WTC11 (cell line): ENCODE data around the gene SLC19A2.

Experiments
- CREB1 ChIP-seq: sonication (generic); formaldehyde crosslinking; IDR thresholded peaks from 2 replicates; pipeline ENCODE4 v1.8.0; 2023; ENCODE audit warnings: mild to moderate bottlenecking, missing genetic modification reagents
- CREM ChIP-seq: sonication (generic); formaldehyde crosslinking; IDR thresholded peaks from 2 replicates; pipeline ENCODE4 v1.8.1; 2022; ENCODE audit warnings: mild to moderate bottlenecking, missing genetic modification reagents, moderate library complexity
- FOXP1 ChIP-seq: sonication (generic); formaldehyde crosslinking; IDR thresholded peaks from 2 replicates; pipeline ENCODE4 v1.8.0; 2022; ENCODE audit warnings: missing genetic modification reagents, mild to moderate bottlenecking, moderate library complexity, borderline replicate concordance
- RELA ChIP-seq: sonication (generic); formaldehyde crosslinking; IDR thresholded peaks from 2 replicates; pipeline ENCODE4 v1.8.1; 2022; ENCODE audit warnings: missing genetic modification reagents, mild to moderate bottlenecking, borderline replicate concordance
- SP1 ChIP-seq: sonication (generic); formaldehyde crosslinking; conservative IDR thresholded peaks from 2 replicates; pipeline ENCODE4 v1.8.1; 2022; ENCODE audit warnings: missing genetic modification reagents
- ZNF317 ChIP-seq: sonication (generic); formaldehyde crosslinking; IDR thresholded peaks from 2 replicates; pipeline ENCODE4 v1.8.1; 2023; ENCODE audit warnings: low read depth, mild to moderate bottlenecking, moderate library complexity, missing genetic modification reagents, borderline replicate concordance
- ZNF423 ChIP-seq: fragments of 250-450 bp; sonication (Bioruptor Pico); IDR thresholded peaks from 2 replicates; pipeline ENCODE4 v2.1.2; 2022; ENCODE audit warnings: mild to moderate bottlenecking, moderate library complexity
- TF ChIP-seq, protein P1 (sequence below): fragments of 200-600 bp; IDR thresholded peaks from 2 replicates; pipeline ENCODE4 v1.8.0; 2022; ENCODE audit warnings: antibody characterized with exemption
- TF ChIP-seq, protein P2 (sequence below): sonication (generic); formaldehyde crosslinking; IDR thresholded peaks from 2 replicates; pipeline ENCODE4 v1.8.0; 2022; ENCODE audit warnings: mild to moderate bottlenecking, missing genetic modification reagents
- TF ChIP-seq, protein P3 (sequence below): sonication (generic); formaldehyde crosslinking; IDR thresholded peaks from 2 replicates; pipeline ENCODE4 v1.8.1; 2023; ENCODE audit warnings: mild to moderate bottlenecking, moderate library complexity, missing genetic modification reagents

DNA sequence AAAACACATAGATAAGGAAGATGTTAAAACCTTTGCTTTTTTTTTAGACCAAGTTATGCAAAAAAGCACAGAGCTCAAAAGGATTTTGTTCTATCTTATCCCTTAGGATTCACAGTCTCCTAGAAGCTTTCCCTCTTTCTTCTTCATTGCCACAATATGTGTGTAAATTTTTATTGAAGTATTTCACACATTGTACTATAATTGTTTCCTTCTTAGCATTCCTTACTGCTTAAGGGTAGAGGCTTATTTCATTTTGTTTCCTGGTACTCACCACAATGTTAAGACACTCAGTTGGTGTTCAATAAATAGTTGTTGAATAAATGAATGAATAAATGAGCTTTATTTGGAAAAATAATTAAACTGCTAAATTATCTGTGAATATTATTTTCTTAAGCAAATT is 29.9 kb upstream of the SLC19A2 start:
- TF ChIP-seq, protein P1, sequence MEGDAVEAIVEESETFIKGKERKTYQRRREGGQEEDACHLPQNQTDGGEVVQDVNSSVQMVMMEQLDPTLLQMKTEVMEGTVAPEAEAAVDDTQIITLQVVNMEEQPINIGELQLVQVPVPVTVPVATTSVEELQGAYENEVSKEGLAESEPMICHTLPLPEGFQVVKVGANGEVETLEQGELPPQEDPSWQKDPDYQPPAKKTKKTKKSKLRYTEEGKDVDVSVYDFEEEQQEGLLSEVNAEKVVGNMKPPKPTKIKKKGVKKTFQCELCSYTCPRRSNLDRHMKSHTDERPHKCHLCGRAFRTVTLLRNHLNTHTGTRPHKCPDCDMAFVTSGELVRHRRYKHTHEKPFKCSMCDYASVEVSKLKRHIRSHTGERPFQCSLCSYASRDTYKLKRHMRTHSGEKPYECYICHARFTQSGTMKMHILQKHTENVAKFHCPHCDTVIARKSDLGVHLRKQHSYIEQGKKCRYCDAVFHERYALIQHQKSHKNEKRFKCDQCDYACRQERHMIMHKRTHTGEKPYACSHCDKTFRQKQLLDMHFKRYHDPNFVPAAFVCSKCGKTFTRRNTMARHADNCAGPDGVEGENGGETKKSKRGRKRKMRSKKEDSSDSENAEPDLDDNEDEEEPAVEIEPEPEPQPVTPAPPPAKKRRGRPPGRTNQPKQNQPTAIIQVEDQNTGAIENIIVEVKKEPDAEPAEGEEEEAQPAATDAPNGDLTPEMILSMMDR: no peak
- TF ChIP-seq ZNF423 (CRISPR knock-in tag) (no peak), SP1 (CRISPR knock-in tag) (no peak), RELA (CRISPR knock-in tag) (no peak), FOXP1 (no peak), CREM (CRISPR knock-in tag) (no peak), CREB1 (CRISPR knock-in tag) (no peak), ZNF317 (no peak)
- TF ChIP-seq, protein P2, sequence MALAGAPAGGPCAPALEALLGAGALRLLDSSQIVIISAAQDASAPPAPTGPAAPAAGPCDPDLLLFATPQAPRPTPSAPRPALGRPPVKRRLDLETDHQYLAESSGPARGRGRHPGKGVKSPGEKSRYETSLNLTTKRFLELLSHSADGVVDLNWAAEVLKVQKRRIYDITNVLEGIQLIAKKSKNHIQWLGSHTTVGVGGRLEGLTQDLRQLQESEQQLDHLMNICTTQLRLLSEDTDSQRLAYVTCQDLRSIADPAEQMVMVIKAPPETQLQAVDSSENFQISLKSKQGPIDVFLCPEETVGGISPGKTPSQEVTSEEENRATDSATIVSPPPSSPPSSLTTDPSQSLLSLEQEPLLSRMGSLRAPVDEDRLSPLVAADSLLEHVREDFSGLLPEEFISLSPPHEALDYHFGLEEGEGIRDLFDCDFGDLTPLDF (CRISPR knock-in tag): no peak
- TF ChIP-seq, protein P3, sequence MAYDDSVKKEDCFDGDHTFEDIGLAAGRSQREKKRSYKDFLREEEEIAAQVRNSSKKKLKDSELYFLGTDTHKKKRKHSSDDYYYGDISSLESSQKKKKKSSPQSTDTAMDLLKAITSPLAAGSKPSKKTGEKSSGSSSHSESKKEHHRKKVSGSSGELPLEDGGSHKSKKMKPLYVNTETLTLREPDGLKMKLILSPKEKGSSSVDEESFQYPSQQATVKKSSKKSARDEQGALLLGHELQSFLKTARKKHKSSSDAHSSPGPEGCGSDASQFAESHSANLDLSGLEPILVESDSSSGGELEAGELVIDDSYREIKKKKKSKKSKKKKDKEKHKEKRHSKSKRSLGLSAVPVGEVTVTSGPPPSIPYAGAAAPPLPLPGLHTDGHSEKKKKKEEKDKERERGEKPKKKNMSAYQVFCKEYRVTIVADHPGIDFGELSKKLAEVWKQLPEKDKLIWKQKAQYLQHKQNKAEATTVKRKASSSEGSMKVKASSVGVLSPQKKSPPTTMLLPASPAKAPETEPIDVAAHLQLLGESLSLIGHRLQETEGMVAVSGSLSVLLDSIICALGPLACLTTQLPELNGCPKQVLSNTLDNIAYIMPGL: no peak
